Ectodermal cell (in vitro differentiated cells): ENCODE measurements around the gene VWA2.
A peak's percentile ranks its signal among the peaks of the same experiment; 100 is the strongest.

Source experiments
- H3K27ac ChIP-seq: 2 replicates; pipeline ENCODE4 v1.7.0; 2013; ENCODE audit warnings: mild to moderate bottlenecking, low read depth, low read length; ENCODE audit not compliant: insufficient read depth, poor library complexity, severe bottlenecking
- H3K27me3 ChIP-seq: 2 replicates; pipeline ENCODE4 v1.7.0; 2013; ENCODE audit warnings: mild to moderate bottlenecking, low read length; ENCODE audit not compliant: insufficient read depth, control insufficient read depth, poor library complexity, severe bottlenecking
- H3K36me3 ChIP-seq: one replicate; pipeline ENCODE4 v1.7.0; 2013; ENCODE audit warnings: low read length; ENCODE audit not compliant: control insufficient read depth, insufficient read depth
- H3K4me1 ChIP-seq: one replicate; pipeline ENCODE4 v1.7.0; 2013; ENCODE audit warnings: low read length; ENCODE audit not compliant: control insufficient read depth, insufficient read depth
- H3K4me3 ChIP-seq: 2 replicates; pipeline ENCODE4 v1.7.0; 2013; ENCODE audit warnings: low read depth, low read length, control low read depth; ENCODE audit not compliant: insufficient read depth
- H3K9me3 ChIP-seq: 2 replicates; pipeline ENCODE4 v1.7.0; 2013; ENCODE audit warnings: mild to moderate bottlenecking, low read length, moderate library complexity; ENCODE audit not compliant: control insufficient read depth
- WGBS, 2 experiments: methylation state at CpG; one replicate each; pipeline ENCODE4 v1.1.7; 2013; ENCODE audit warnings: missing lambda C conversion rate in 2 of 2; 5-methylcytosine and 5-hydroxymethylcytosine counted together

Gene VWA2

GRCh38 chr10:114304017-114304570, 65.0 kb downstream of the VWA2 start:
- H3K9me3 ChIP-seq: no peaks in the 10 kb centered on the region
- no peaks in the 10 kb centered on the region for H3K4me1 ChIP-seq
- no peaks in the 10 kb centered on the region for H3K36me3 ChIP-seq
- H3K4me3 ChIP-seq: peak overlapping the region; percentile 59
- H3K27me3 ChIP-seq: no peaks in the 10 kb centered on the region
- H3K27ac ChIP-seq: no peak overlapping the region
- 16 to 18% methylated on average over 10 to 14 of the region's 14 CpGs for WGBS, 2 experiments

GRCh38 chr10:114304571-114305421, 65.7 kb downstream of the VWA2 start:
- Histone ChIP-seq H3K36me3 (no peaks in the 10 kb centered on the region), H3K27me3 (no peaks in the 10 kb centered on the region), H3K27ac (no peak overlapping the region), H3K4me1 (no peaks in the 10 kb centered on the region), H3K4me3 (peak overlapping the region; percentile 59), H3K9me3 (no peaks in the 10 kb centered on the region)
- WGBS, 2 experiments: 4 to 5% methylated on average over 41 of the region's 41 CpGs

- WGBS, 2 experiments: 89% methylated on average over 18 of the region's 18 CpGs
Measured at GRCh38 chr10:114305521-114305925, 66.5 kb downstream of the VWA2 start.

GRCh38 chr10:114306116-114306973, 67.3 kb downstream of the VWA2 start:
- H3K4me3 ChIP-seq: no peak overlapping the region
- H3K9me3 ChIP-seq: no peaks in the 10 kb centered on the region
- H3K27me3 ChIP-seq: no peaks in the 10 kb centered on the region
- WGBS, 2 experiments: 86 to 87% methylated on average over 15 to 16 of the region's 19 CpGs
- no peaks in the 10 kb centered on the region for H3K36me3 ChIP-seq
- no peaks in the 10 kb centered on the region for H3K4me1 ChIP-seq
- H3K27ac ChIP-seq: no peak overlapping the region

More at GRCh38 chr10:114305521-114305925, 66.5 kb downstream of the VWA2 start:
- Histone ChIP-seq H3K9me3 (no peaks in the 10 kb centered on the region), H3K27me3 (no peaks in the 10 kb centered on the region), H3K4me1 (no peaks in the 10 kb centered on the region), H3K27ac (no peak overlapping the region), H3K4me3 (peak overlapping the region; percentile 59), H3K36me3 (no peaks in the 10 kb centered on the region)

- H3K4me1 ChIP-seq: no peaks in the 10 kb centered on the region
- H3K27me3 ChIP-seq: no peaks in the 10 kb centered on the region
- WGBS, 2 experiments: 89 to 92% methylated on average over 10 of the region's 10 CpGs
- no peak overlapping the region for H3K27ac ChIP-seq
- no peaks in the 10 kb centered on the region for H3K36me3 ChIP-seq
- no peak overlapping the region for H3K4me3 ChIP-seq
- H3K9me3 ChIP-seq: no peaks in the 10 kb centered on the region
Measured at GRCh38 chr10:114307731-114308130, 68.7 kb downstream of the VWA2 start.

GRCh38 chr10:114308531-114309363, 69.7 kb downstream of the VWA2 start:
- Histone ChIP-seq H3K9me3 (no peaks in the 10 kb centered on the region), H3K27me3 (no peaks in the 10 kb centered on the region), H3K4me3 (no peak overlapping the region), H3K36me3 (no peaks in the 10 kb centered on the region), H3K27ac (no peak overlapping the region), H3K4me1 (no peaks in the 10 kb centered on the region)
- 88 to 89% methylated on average over 9 of the region's 9 CpGs for WGBS, 2 experiments

- no peaks in the 10 kb centered on the region for H3K36me3 ChIP-seq
- 87 to 89% methylated on average over 3 of the region's 3 CpGs for WGBS, 2 experiments
- H3K4me1 ChIP-seq: no peaks in the 10 kb centered on the region
- H3K27ac ChIP-seq: no peak overlapping the region
- no peak overlapping the region for H3K4me3 ChIP-seq
- H3K27me3 ChIP-seq: no peaks in the 10 kb centered on the region
- no peaks in the 10 kb centered on the region for H3K9me3 ChIP-seq
Measured at GRCh38 chr10:114309364-114309651, 70.3 kb downstream of the VWA2 start.

- Histone ChIP-seq H3K27me3 (no peaks in the 10 kb centered on the region), H3K4me1 (no peaks in the 10 kb centered on the region), H3K9me3 (no peaks in the 10 kb centered on the region), H3K27ac (no peak overlapping the region), H3K4me3 (no peak overlapping the region), H3K36me3 (no peaks in the 10 kb centered on the region)
- 89 to 90% methylated on average over 10 of the region's 10 CpGs for WGBS, 2 experiments
Measured at GRCh38 chr10:114310346-114310745, 71.3 kb downstream of the VWA2 start.

GRCh38 chr10:114311023-114311422, 72.0 kb downstream of the VWA2 start:
- no peak overlapping the region for H3K4me3 ChIP-seq
- no peaks in the 10 kb centered on the region for H3K36me3 ChIP-seq
- peaks cover 5% of the 10 kb centered on the region for H3K4me1 ChIP-seq
- no peaks in the 10 kb centered on the region for H3K27me3 ChIP-seq
- no peaks in the 10 kb centered on the region for H3K9me3 ChIP-seq
- WGBS, 2 experiments: 76% methylated on average over 6 of the region's 6 CpGs
- no peak overlapping the region for H3K27ac ChIP-seq
